GM18519 (cell line): ENCODE data around the gene FBXW8.

Experiments used
- ATAC-seq: cut with Tn5 transposase; IDR thresholded peaks from one replicate; pipeline ENCODE4 v1.9.1; 2021; ENCODE audit warnings: mild to moderate bottlenecking, moderate library complexity; ENCODE audit not compliant: unreplicated experiment, low FRiP score

Gene FBXW8

DNA sequence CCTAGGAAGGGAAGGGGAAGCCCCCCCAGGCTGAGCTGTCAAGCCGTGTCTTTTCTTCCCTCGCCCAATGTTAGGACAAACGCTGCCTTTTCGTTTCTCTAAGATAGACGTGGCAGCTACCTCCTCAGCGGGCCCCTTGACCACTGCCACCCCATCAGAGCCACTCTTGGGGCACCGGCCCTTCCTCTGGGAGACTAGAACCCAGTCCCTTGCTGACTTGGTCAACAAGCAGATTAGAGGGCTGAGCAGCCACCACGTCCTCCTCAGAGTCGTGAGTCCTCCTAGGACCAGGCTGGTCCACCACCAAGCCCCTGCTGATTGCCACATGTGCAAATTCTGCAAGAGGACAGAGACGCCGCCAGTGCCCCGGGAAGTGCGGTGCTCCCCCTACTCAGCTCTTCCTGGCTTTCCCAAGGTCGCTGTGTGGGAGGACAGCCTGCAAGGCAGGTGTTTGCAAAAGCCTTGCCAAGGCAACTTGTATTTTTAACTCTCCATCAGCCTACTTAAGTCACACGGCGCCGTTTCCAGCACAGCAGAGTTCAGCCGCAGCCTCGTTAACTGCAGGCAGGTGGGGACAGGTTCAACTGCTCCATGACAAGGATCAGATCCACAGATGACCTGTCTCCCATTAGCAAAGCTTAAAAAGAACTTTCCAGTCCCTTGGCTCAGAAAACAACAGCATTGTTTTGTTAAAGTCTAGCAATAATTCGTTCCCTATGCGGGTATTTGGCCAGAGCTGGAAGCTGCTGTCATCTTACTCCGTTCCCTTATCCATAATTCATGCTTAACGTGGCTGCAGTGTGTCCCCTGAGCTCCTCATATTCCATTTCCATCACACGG is 122.9 kb downstream of the FBXW8 start:
- ATAC-seq: no peak

- ATAC-seq: no peak
Measured at GRCh38 chr12:117034249-117034648, 123.5 kb downstream of the FBXW8 start.

GRCh38 chr12:117034701-117035151 is 124.0 kb downstream of the FBXW8 start:
- ATAC-seq: no peak

GRCh38 chr12:117035287-117035686 is 124.5 kb downstream of the FBXW8 start:
- no peak for ATAC-seq

- ATAC-seq: no peak
Measured at GRCh38 chr12:117036046-117036445, 125.3 kb downstream of the FBXW8 start.

DNA sequence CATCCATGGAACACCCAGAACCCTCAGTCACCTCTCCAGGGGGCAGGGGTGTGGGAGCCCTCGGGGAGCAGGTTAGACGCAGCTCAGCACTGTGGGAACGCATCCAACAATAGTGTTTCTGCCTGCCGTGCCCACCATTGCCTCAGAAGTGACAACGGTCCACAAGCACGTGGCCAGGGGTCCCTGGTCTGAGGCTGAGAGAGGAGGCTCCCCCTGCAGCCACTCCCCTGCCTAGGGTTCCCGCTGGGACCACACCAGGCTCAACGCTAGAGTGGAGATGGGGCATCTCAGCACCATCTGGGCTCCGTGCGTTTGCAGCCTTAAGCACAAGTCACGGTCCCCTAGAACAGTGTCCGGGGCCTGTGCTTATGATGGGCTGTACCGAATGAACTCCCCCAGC is 125.8 kb downstream of the FBXW8 start:
- no peak for ATAC-seq

GRCh38 chr12:117037289-117038022 is 126.7 kb downstream of the FBXW8 start:
- no peak for ATAC-seq

DNA sequence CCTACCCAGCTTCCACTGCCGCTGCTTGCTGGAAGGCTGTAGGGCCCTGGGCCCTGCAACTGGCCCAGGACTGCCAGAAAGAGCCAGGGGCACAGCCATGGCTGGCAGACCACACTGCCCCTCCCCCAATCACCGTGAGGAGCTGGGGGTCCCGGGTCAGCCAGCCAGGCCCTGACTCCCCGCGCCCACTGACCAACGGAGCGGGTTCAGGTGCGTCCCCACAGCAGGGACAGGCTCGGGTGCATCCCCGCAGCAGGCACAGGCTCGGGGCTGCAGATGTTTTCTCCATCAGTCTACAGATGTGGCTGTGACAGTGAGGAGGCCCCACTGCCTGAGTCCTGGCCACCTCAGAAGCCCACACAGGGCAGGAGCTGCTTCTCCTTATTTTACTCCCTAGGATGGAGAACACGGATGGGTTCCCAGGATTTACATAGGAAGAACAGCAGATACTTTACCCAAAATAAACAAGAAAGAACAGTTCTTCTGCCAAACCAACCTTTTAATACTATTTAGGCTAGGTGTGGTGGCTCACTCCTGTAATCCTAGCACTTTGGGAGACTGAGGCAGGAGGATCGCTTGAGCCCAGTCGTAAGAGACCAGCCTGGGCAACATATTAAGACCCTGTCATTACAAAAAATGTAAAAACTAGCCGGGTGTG is 127.4 kb downstream of the FBXW8 start:
- ATAC-seq: no peak

GRCh38 chr12:117038919-117039318 is 128.2 kb downstream of the FBXW8 start:
- no peak for ATAC-seq

GRCh38 chr12:117039891-117040309 is 129.2 kb downstream of the FBXW8 start:
- ATAC-seq: no peak

DNA sequence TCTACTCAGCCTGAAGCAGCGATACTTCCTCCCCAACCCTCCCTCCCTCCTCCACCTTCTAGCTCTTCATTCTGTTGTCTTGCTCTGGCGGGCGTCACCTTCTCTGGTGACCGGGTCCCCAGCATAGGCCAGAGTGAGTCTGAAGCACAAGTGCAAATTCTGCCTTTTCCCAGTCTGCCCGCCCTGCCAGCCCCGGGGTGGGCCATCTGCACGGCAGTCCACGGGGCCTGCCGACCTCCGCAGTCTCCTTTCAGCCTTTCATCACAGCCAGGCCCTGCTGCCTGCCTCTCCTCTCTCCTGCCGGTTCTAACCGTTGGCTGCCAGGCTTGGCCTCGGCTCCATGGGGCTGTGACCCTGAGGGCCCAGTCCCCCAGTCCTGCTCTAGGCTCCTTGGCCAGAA is 129.7 kb downstream of the FBXW8 start:
- no peak for ATAC-seq

DNA sequence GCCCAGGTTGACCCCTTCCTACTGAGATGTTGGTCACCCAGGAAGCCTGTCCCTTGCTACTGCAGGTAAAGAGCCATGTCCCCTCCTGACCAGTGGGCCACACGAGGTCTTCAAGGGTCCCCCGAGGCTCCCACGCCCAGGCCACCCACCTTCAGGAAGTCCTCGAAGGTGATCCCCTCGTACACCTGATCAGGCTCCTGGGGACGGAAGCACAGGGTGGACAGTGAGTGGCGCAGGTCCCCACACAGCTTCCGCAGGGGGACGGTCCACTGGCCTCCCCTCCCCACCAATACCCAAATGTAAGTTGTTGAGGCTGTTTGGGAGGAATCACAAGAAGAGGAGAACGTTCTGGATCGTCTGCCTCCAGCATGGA is 131.0 kb downstream of the FBXW8 start:
- ATAC-seq: no peak

GRCh38 chr12:117042171-117042842 is 131.6 kb downstream of the FBXW8 start:
- no peak for ATAC-seq

GRCh38 chr12:117042862-117043261 is 132.1 kb downstream of the FBXW8 start:
- ATAC-seq: no peak

DNA sequence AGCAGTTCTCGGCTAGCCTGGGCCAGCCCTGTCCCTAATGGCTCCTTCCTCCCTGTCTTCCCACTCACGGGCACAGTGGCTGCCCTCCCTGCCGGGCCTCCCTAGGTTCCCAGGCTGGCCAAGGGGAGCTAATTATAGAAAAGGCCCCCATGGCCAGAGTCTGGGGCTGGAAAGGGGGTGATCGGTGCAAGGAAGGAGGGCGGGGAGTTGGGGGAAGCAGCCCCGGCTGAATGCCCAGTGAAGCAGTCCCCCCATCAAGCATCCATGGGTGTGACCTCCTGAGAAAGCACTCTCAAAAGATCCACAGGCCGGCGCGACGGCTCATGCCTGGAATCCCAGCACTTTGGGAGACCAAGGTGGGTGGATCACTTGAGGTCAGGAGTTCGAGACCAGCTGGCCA is 133.6 kb downstream of the FBXW8 start:
- no peak for ATAC-seq

- ATAC-seq: no peak
Measured at GRCh38 chr12:117044790-117045159, 134.0 kb downstream of the FBXW8 start.

- no peak for ATAC-seq
Measured at GRCh38 chr12:117045160-117046010, 134.6 kb downstream of the FBXW8 start.

DNA sequence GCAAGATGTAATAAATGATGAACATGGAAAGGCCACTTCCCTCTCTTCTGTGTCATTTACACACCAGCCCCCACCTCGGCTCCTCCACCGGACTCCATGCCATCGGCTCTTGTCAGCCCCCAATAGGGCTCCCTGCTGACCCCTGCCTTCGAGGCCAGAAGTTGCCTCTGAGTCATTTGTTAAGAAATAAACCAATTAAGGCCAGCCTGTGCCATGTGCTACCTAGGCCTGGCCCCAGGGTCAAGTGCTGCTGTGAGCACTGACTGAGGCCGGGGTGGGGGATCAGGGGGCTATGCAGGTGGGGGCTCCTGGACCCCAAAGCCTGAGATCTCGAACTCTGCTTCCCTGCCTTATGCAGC is 135.2 kb downstream of the FBXW8 start:
- ATAC-seq: no peak

- ATAC-seq: no peak
Measured at GRCh38 chr12:117046425-117046824, 135.7 kb downstream of the FBXW8 start.
